Endothelial cell (in vitro differentiated cells): Measurements from ENCODE around the gene HYAL1. TPM values are rescaled to one million over a fixed set of nuclear protein-coding genes. Genes with fewer than 3 reads are reported as not detected.

ENCODE experiments used
- DNase-seq: peaks from one replicate; pipeline ENCODE4 v3.0.0; 2021; ENCODE audit warnings: low spot score
- H3K27ac Mint-ChIP-seq: one replicate; pipeline ENCODE4 v1.8.0; 2021; ENCODE audit warnings: mixed read lengths, inconsistent platforms; ENCODE audit not compliant: unreplicated experiment
- H3K27me3 Mint-ChIP-seq: one replicate; pipeline ENCODE4 v1.8.0; 2021; ENCODE audit warnings: mild to moderate bottlenecking, moderate library complexity, mixed read lengths, inconsistent platforms; ENCODE audit not compliant: unreplicated experiment
- H3K36me3 Mint-ChIP-seq: one replicate; pipeline ENCODE4 v1.8.0; 2021; ENCODE audit warnings: mild to moderate bottlenecking, low read depth, mixed read lengths, inconsistent platforms; ENCODE audit not compliant: unreplicated experiment
- H3K4me1 Mint-ChIP-seq: one replicate; pipeline ENCODE4 v1.8.0; 2021; ENCODE audit warnings: mild to moderate bottlenecking, mixed read lengths, inconsistent platforms; ENCODE audit not compliant: unreplicated experiment
- H3K4me3 Mint-ChIP-seq: one replicate; pipeline ENCODE4 v1.8.0; 2021; ENCODE audit warnings: mild to moderate bottlenecking, mixed read lengths, inconsistent platforms; ENCODE audit not compliant: unreplicated experiment
- H3K9me3 Mint-ChIP-seq: one replicate; pipeline ENCODE4 v1.8.0; 2021; ENCODE audit warnings: mixed read lengths, inconsistent platforms; ENCODE audit not compliant: unreplicated experiment
- CTCF ChIP-seq: fragments of 200-600 bp; sonication (generic); IDR thresholded peaks from one replicate; pipeline ENCODE4 v1.5.0; 2021; ENCODE audit warnings: antibody characterized with exemption; ENCODE audit not compliant: unreplicated experiment
- total RNA-seq: library from RNA; stranded (reverse); fragmentation: NEBNext Ultra II Directional; extraction: Animal tissue kit (Norgen Biotek cat#: 25700); gene quantifications from one replicate; pipeline ENCODE4 v1.2.1, GENCODE V29; 2021; ENCODE audit not compliant: unreplicated experiment

HYAL1 gene
- total RNA-seq, 1 donor from 2014 or later = 1.6 TPM

GRCh38 chr3:50350213-50350526, 46.8 kb upstream of the HYAL1 start:
- no peak for TF ChIP-seq CTCF
- DNase-seq = no peak
- no peaks in the 10 kb centered on the region for H3K9me3 Mint-ChIP-seq
- peak overlapping the region; percentile 68 for H3K27ac Mint-ChIP-seq
- peak overlapping the region; percentile 91 for H3K4me3 Mint-ChIP-seq
- H3K27me3 Mint-ChIP-seq = peaks cover 8% of the 10 kb centered on the region
- H3K4me1 Mint-ChIP-seq = peaks cover 16% of the 10 kb centered on the region
- H3K36me3 Mint-ChIP-seq = peaks cover 10% of the 10 kb centered on the region

GRCh38 chr3:50347187-50347813, 43.9 kb upstream of the HYAL1 start:
- TF ChIP-seq CTCF = peak; percentile 65
- peaks cover 12% of the 10 kb centered on the region for H3K27me3 Mint-ChIP-seq
- no peak overlapping the region for H3K27ac Mint-ChIP-seq
- H3K4me3 Mint-ChIP-seq = no peak overlapping the region
- peak; percentile 68 for DNase-seq
- no peaks in the 10 kb centered on the region for H3K9me3 Mint-ChIP-seq
- H3K36me3 Mint-ChIP-seq = no peaks in the 10 kb centered on the region
- peaks cover 16% of the 10 kb centered on the region for H3K4me1 Mint-ChIP-seq

GRCh38 chr3:50345586-50346234, 42.3 kb upstream of the HYAL1 start, which contains the start of gene ZMYND10:
Gene ZMYND10, minus strand, starts transcription at chr3:50345732. Its CDS starts 153 bp downstream, at chr3:50345579.
- Mint-ChIP-seq H3K27me3 (peaks cover 18% of the 10 kb centered on the region), H3K36me3 (no peaks in the 10 kb centered on the region), H3K4me3 (peak within 1 kb of the TSS; percentile 73), H3K4me1 (peaks cover 10% of the 10 kb centered on the region), H3K27ac (no peak within 1 kb of the TSS), H3K9me3 (no peaks in the 10 kb centered on the region)
- peak; percentile 59 for DNase-seq
- TF ChIP-seq CTCF = no peak

GRCh38 chr3:50345008-50345407, 41.6 kb upstream of the HYAL1 start:
- DNase-seq = no peak
- peaks cover 16% of the 10 kb centered on the region for H3K27me3 Mint-ChIP-seq
- no peak for TF ChIP-seq CTCF
- no peak overlapping the region for H3K27ac Mint-ChIP-seq
- no peaks in the 10 kb centered on the region for H3K9me3 Mint-ChIP-seq
- peaks cover 2% of the 10 kb centered on the region for H3K36me3 Mint-ChIP-seq
- peaks cover 6% of the 10 kb centered on the region for H3K4me1 Mint-ChIP-seq
- no peak overlapping the region for H3K4me3 Mint-ChIP-seq
